Measurements from ENCODE around the gene FTSJ1.
"Not testable (repeated sequence)": the region's sequence is repeated elsewhere in the genome, so short reads cannot be mapped to it uniquely, and the experiment has no call there.

Gene FTSJ1

GRCh38 chrX:48525853-48526252, 49.9 kb downstream of the FTSJ1 start:
- not testable (repeated sequence) for DNase-seq (ENCODE audit: low spot score)

- DNase-seq (ENCODE audit: low spot score) = no peak
Observed at GRCh38 chrX:48530736-48531135, 54.7 kb downstream of the FTSJ1 start.

- DNase-seq (ENCODE audit: low spot score) = peak; percentile 60
Observed at GRCh38 chrX:48531358-48531959, 55.5 kb downstream of the FTSJ1 start.

- DNase-seq (ENCODE audit: low spot score) = no peak
Observed at GRCh38 chrX:48532161-48532560, 56.2 kb downstream of the FTSJ1 start.

GRCh38 chrX:48533165-48533564, 57.2 kb downstream of the FTSJ1 start:
- no peak for DNase-seq (ENCODE audit: low spot score)
